HEK293T (cell line): Measurements from ENCODE around the gene RTTN.

Source experiments
- CTCF ChIA-PET: fragments of 350-600 bp; formaldehyde crosslinking; extraction: SDS; loops from one replicate; lab custom pipeline; 2021; ENCODE audit warnings: antibody characterized with exemption, inconsistent platforms; lab: Yijun Ruan, JAX
- POLR2A ChIA-PET: fragments of 350-600 bp; formaldehyde crosslinking; extraction: SDS; loops from one replicate; lab custom pipeline; 2020; ENCODE audit warnings: antibody characterized with exemption, inconsistent platforms; lab: Yijun Ruan, JAX
- DNase-seq: peaks from one replicate; pipeline ENCODE4 v3.0.0; 2012; ENCODE audit warnings: mixed read lengths; ENCODE audit errors: extremely low spot score
- ARNT ChIP-seq: fragments of 450-650 bp; IDR thresholded peaks from 2 replicates; pipeline ENCODE4 v1.6.1; 2017; ENCODE audit warnings: mild to moderate bottlenecking
- BHLHE40 ChIP-seq: fragments of 450-650 bp; IDR thresholded peaks from 2 replicates; pipeline ENCODE4 v1.6.1; 2016; ENCODE audit warnings: mild to moderate bottlenecking, moderate library complexity, borderline replicate concordance
- CTBP1 ChIP-seq: fragments of 450-650 bp; IDR thresholded peaks from 2 replicates; pipeline ENCODE4 v1.6.1; 2016; ENCODE audit warnings: borderline replicate concordance
- ELF4 ChIP-seq: fragments of 450-650 bp; IDR thresholded peaks from 2 replicates; pipeline ENCODE4 v1.6.1; 2017; ENCODE audit warnings: antibody characterized with exemption
- FOXA1 ChIP-seq: fragments of 450-650 bp; IDR thresholded peaks from 2 replicates; pipeline ENCODE4 v1.6.1; 2016; ENCODE audit warnings: mild to moderate bottlenecking
- FOXK2 ChIP-seq: fragments of 450-650 bp; IDR thresholded peaks from 2 replicates; pipeline ENCODE4 v1.6.1; 2016; ENCODE audit warnings: mild to moderate bottlenecking
- FOXM1 ChIP-seq: fragments of 450-650 bp; IDR thresholded peaks from 2 replicates; pipeline ENCODE4 v1.6.1; 2017; ENCODE audit warnings: mild to moderate bottlenecking, borderline replicate concordance
- HDGF ChIP-seq: fragments of 450-650 bp; IDR thresholded peaks from 2 replicates; pipeline ENCODE4 v1.6.1; 2017; ENCODE audit warnings: antibody characterized with exemption, borderline replicate concordance
- L3MBTL2 ChIP-seq: fragments of 450-650 bp; conservative IDR thresholded peaks from 2 replicates; pipeline ENCODE4 v1.6.1; 2016; ENCODE audit warnings: mild to moderate bottlenecking
- LEF1 ChIP-seq: fragments of 450-650 bp; IDR thresholded peaks from 2 replicates; pipeline ENCODE4 v1.6.1; 2017; ENCODE audit warnings: mild to moderate bottlenecking, borderline replicate concordance
- NFRKB ChIP-seq: fragments of 450-650 bp; IDR thresholded peaks from 2 replicates; pipeline ENCODE4 v1.6.1; 2016; ENCODE audit warnings: mild to moderate bottlenecking, moderate library complexity
- PKNOX1 ChIP-seq: fragments of 450-650 bp; IDR thresholded peaks from 2 replicates; pipeline ENCODE4 v1.6.1; 2016
- SP1 ChIP-seq: fragments of 450-650 bp; IDR thresholded peaks from 2 replicates; pipeline ENCODE4 v1.6.1; 2017
- SUZ12 ChIP-seq: fragments of 450-650 bp; IDR thresholded peaks from 2 replicates; pipeline ENCODE4 v1.6.1; 2016; ENCODE audit warnings: mild to moderate bottlenecking
- TARDBP ChIP-seq: fragments of 450-650 bp; IDR thresholded peaks from 2 replicates; pipeline ENCODE4 v1.6.1; 2016
- ZNF384 ChIP-seq: fragments of 450-650 bp; IDR thresholded peaks from 2 replicates; pipeline ENCODE4 v1.6.1; 2016

RTTN gene

GRCh38 chr18:70025580-70025979 lies 179.9 kb downstream of the RTTN start:
- TF ChIP-seq ELF4: no peak
- TF ChIP-seq FOXK2: no peak
- no peak for TF ChIP-seq FOXM1
- no peak for TF ChIP-seq SUZ12
- TF ChIP-seq LEF1: no peak
- no peak for TF ChIP-seq BHLHE40
- TF ChIP-seq L3MBTL2: no peak
- TF ChIP-seq ARNT: no peak
- no peak for TF ChIP-seq SP1
- TF ChIP-seq TARDBP: no peak
- DNase-seq: no peak
- ChIA-PET CTCF (no interaction called here), POLR2A (no interaction called here)

GRCh38 chr18:70024829-70025228 lies 180.7 kb downstream of the RTTN start:
- ChIA-PET CTCF (no interaction called here), POLR2A (no interaction called here)
- TF ChIP-seq LEF1 (no peak), SUZ12 (no peak), FOXM1 (no peak), TARDBP (no peak), PKNOX1 (no peak), L3MBTL2 (no peak), FOXA1 (no peak), FOXK2 (no peak), ELF4 (no peak), HDGF (no peak), ARNT (no peak), CTBP1 (no peak), ZNF384 (no peak), SP1 (no peak), BHLHE40 (no peak)
- no peak for DNase-seq

GRCh38 chr18:70024093-70024492 lies 181.4 kb downstream of the RTTN start:
- TF ChIP-seq NFRKB (no peak), FOXM1 (no peak), LEF1 (no peak), BHLHE40 (no peak), CTBP1 (no peak), SP1 (no peak), PKNOX1 (no peak), FOXA1 (no peak), ELF4 (no peak), FOXK2 (no peak), SUZ12 (no peak), ARNT (no peak), L3MBTL2 (no peak), HDGF (no peak)
- POLR2A ChIA-PET: no interaction called here
- no peak for DNase-seq
- CTCF ChIA-PET: no interaction called here

- POLR2A ChIA-PET: no interaction called here
- TF ChIP-seq SUZ12 (no peak), SP1 (no peak)
- DNase-seq: no peak
- CTCF ChIA-PET: no interaction called here
Observed at GRCh38 chr18:70022636-70023035, 182.9 kb downstream of the RTTN start.

- CTCF ChIA-PET: no interaction called here
- no peak for DNase-seq
- no peak for TF ChIP-seq HDGF
- no peak for TF ChIP-seq BHLHE40
- TF ChIP-seq FOXK2: no peak
- no peak for TF ChIP-seq FOXA1
- no peak for TF ChIP-seq FOXM1
- TF ChIP-seq SP1: no peak
- POLR2A ChIA-PET: no interaction called here
Observed at GRCh38 chr18:70021498-70021897, 184.0 kb downstream of the RTTN start.

GRCh38 chr18:70021043-70021442 lies 184.4 kb downstream of the RTTN start:
- ChIA-PET CTCF (no interaction called here), POLR2A (no interaction called here)
- no peak for DNase-seq
- TF ChIP-seq FOXA1: no peak
- TF ChIP-seq BHLHE40: no peak
- no peak for TF ChIP-seq PKNOX1
- TF ChIP-seq NFRKB: no peak
- TF ChIP-seq CTBP1: no peak
- TF ChIP-seq LEF1: no peak
- TF ChIP-seq ARNT: no peak
- TF ChIP-seq ZNF384: no peak
- no peak for TF ChIP-seq L3MBTL2
- no peak for TF ChIP-seq HDGF
- no peak for TF ChIP-seq SP1
- TF ChIP-seq FOXK2: no peak
- no peak for TF ChIP-seq SUZ12
- TF ChIP-seq ELF4: no peak
- TF ChIP-seq TARDBP: no peak
- no peak for TF ChIP-seq FOXM1

- DNase-seq: no peak
- no peak for TF ChIP-seq LEF1
- TF ChIP-seq L3MBTL2: no peak
- no peak for TF ChIP-seq ELF4
- TF ChIP-seq SP1: no peak
- TF ChIP-seq TARDBP: no peak
- TF ChIP-seq SUZ12: no peak
- no peak for TF ChIP-seq BHLHE40
- TF ChIP-seq ARNT: no peak
- no peak for TF ChIP-seq FOXA1
- TF ChIP-seq NFRKB: no peak
- TF ChIP-seq HDGF: no peak
- no peak for TF ChIP-seq ZNF384
- TF ChIP-seq FOXK2: no peak
- CTCF ChIA-PET: no interaction called here
- POLR2A ChIA-PET: no interaction called here
Observed at GRCh38 chr18:70019991-70020390, 185.5 kb downstream of the RTTN start.
